GM20000 (cell line): ENCODE measurements around the gene CEP128.

Experiments used
- DNase-seq: peaks from one replicate; pipeline ENCODE4 v3.0.0; 2012; ENCODE audit warnings: low spot score
- TF ChIP-seq, protein P1 (sequence below): IDR thresholded peaks from 2 replicates; pipeline ENCODE4 v1.5.1; 2012; ENCODE audit warnings: mild to moderate bottlenecking, control low read depth; ENCODE audit errors: extremely low read depth, missing control alignments

The CEP128 gene

DNA sequence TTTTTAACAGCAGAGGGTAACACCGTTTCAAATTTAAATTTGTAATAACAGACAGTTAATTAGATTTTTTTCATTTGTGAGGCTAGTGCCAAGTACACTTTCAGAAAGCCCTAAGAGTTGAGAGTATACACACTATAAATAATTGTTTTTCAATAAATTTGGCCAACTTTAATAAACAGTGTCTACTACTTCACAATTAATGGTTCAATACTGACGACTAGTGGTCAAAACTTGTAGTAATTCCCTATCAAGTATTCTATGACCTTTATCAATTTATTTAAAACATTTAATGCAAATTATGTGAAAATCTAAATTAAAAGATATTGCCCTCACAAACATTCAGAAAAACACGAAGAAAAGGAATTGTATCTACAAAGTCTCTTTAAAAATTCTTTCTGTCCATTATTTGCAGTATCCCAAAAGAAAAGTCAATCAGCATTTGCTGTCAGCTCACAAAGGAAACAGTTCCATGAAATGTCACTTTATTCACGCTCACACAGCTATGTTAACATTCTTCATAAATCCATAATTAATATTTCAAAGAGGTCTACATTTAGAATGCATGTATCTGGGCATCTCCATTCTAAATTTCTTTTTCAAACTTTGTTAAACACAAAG is 91.2 kb downstream of the CEP128 start:
- TF ChIP-seq, protein P1, sequence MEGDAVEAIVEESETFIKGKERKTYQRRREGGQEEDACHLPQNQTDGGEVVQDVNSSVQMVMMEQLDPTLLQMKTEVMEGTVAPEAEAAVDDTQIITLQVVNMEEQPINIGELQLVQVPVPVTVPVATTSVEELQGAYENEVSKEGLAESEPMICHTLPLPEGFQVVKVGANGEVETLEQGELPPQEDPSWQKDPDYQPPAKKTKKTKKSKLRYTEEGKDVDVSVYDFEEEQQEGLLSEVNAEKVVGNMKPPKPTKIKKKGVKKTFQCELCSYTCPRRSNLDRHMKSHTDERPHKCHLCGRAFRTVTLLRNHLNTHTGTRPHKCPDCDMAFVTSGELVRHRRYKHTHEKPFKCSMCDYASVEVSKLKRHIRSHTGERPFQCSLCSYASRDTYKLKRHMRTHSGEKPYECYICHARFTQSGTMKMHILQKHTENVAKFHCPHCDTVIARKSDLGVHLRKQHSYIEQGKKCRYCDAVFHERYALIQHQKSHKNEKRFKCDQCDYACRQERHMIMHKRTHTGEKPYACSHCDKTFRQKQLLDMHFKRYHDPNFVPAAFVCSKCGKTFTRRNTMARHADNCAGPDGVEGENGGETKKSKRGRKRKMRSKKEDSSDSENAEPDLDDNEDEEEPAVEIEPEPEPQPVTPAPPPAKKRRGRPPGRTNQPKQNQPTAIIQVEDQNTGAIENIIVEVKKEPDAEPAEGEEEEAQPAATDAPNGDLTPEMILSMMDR: no peak
- DNase-seq: peak; percentile 6

- DNase-seq: no peak
- TF ChIP-seq, protein P1: no peak
Measured at GRCh38 chr14:80847070-80847469, 94.5 kb downstream of the CEP128 start.

GRCh38 chr14:80845856-80846255 is 95.7 kb downstream of the CEP128 start:
- DNase-seq: no peak
- TF ChIP-seq, protein P1: no peak

GRCh38 chr14:80844872-80845271 is 96.7 kb downstream of the CEP128 start:
- no peak for DNase-seq
- TF ChIP-seq, protein P1: no peak

DNA sequence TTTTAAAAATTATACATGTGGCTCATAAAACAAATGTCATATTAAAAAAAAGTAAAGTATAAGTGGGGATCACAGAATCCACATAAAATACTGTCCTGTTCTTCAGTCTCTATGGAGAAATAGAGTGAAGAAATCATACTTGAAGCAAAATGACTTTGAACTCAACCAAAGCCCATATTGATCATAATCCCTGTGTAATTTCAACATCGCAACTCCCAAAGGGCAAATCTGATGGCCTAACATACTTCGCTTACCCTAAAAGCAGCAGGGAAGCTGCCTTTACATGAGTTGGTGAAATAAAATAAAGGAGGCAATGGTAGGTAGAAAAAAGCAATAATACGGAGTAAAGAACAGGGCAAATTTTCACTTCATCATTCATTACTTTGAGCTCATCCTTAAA is 101.8 kb downstream of the CEP128 start:
- no peak for DNase-seq
- TF ChIP-seq, protein P1: no peak

DNA sequence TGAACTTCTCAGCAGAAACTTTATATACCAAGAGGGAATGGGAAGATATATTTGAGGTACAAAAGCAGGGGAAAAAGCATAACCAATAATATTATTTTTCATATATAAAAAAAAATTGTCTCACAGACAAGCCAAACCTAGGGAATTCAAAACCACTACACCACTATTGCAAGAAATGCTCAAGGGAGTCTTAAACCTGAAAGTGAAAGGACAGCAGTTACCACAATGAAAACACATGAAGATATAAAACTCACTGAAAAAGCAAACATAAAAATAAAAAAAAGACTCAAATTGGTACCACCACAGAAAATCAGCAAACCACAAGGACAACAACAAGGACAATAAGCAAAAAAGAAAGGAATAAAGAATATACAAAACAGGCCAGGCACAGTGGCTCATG is 131.9 kb downstream of the CEP128 start:
- no peak for DNase-seq
- TF ChIP-seq, protein P1: no peak

DNA sequence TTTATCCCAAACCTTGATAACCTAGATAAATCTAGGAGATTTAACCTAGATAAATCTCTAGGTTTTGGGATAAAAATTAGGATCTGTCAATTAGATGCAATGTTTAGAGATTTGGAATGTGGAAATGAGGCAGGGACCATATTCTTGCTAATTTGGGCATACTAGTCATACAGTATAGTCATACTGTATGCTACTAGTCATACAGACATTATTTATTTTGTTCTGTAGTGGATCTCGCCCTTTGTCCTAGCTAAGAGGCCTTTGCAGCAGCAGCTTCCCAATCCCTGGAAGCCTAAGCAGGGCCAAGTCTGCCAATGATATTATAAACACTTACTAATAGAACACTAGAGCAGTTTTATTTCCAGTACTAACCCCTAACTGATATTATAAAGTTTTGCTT is 136.4 kb downstream of the CEP128 start:
- TF ChIP-seq, protein P1: no peak
- DNase-seq: no peak
